GM12873 (cell line): ENCODE data around the gene RGS9.

Source experiments
- CTCF ChIP-seq: IDR thresholded peaks from 2 replicates; pipeline ENCODE4 v1.5.1; 2012; ENCODE audit warnings: low read depth, mild to moderate bottlenecking, moderate library complexity, low read length, control low read depth; ENCODE audit not compliant: insufficient read depth; ENCODE audit errors: missing control alignments

Gene RGS9

GRCh38 chr17:65243838-65244625 is 106.9 kb downstream of the RGS9 start:
- no peak for TF ChIP-seq CTCF

GRCh38 chr17:65246252-65246651 is 109.1 kb downstream of the RGS9 start:
- no peak for TF ChIP-seq CTCF

GRCh38 chr17:65249774-65250173 is 112.6 kb downstream of the RGS9 start:
- no peak for TF ChIP-seq CTCF

GRCh38 chr17:65254166-65254565 is 117.0 kb downstream of the RGS9 start:
- TF ChIP-seq CTCF: no peak

- no peak for TF ChIP-seq CTCF
Measured at GRCh38 chr17:65259281-65259680, 122.1 kb downstream of the RGS9 start.

GRCh38 chr17:65259696-65260485 is 122.7 kb downstream of the RGS9 start:
- no peak for TF ChIP-seq CTCF

- TF ChIP-seq CTCF: no peak
Measured at GRCh38 chr17:65260626-65261025, 123.5 kb downstream of the RGS9 start.
